Activated T-cell treated with anti-CD3 and anti-CD28 coated beads, Interleukin-2, amount 50 U/mL, for 24 hours (primary cell): Measurements from ENCODE around the gene ARL8A.
"Not testable (repeated sequence)": the region's sequence is repeated elsewhere in the genome, so short reads cannot be mapped to it uniquely, and the experiment has no call there.

Source experiments
- DNase-seq: peaks from one replicate; pipeline ENCODE4 v3.0.0-alpha.2; 2020
- H3K27ac Mint-ChIP-seq: 2 replicates; pipeline ENCODE4 v1.8.0; 2020; ENCODE audit warnings: mild to moderate bottlenecking, mixed read lengths
- H3K27me3 Mint-ChIP-seq: 2 replicates; pipeline ENCODE4 v1.8.0; 2020; ENCODE audit warnings: mixed read lengths
- H3K36me3 Mint-ChIP-seq: 2 replicates; pipeline ENCODE4 v1.8.0; 2020; ENCODE audit warnings: low read depth, mixed read lengths
- H3K4me1 Mint-ChIP-seq: 2 replicates; pipeline ENCODE4 v1.8.0; 2020; ENCODE audit warnings: low read depth, mixed read lengths
- H3K4me3 Mint-ChIP-seq: 2 replicates; pipeline ENCODE4 v1.8.0; 2020; ENCODE audit warnings: mild to moderate bottlenecking, moderate library complexity, mixed read lengths
- H3K9me3 Mint-ChIP-seq: 2 replicates; pipeline ENCODE4 v1.8.0; 2020; ENCODE audit warnings: mixed read lengths

ARL8A gene

GRCh38 chr1:202182040-202182877, 37.7 kb upstream of the ARL8A start:
- no peaks in the 10 kb centered on the region for H3K36me3 Mint-ChIP-seq
- H3K27ac Mint-ChIP-seq = no peak overlapping the region
- H3K4me3 Mint-ChIP-seq = no peak overlapping the region
- H3K9me3 Mint-ChIP-seq = no peaks in the 10 kb centered on the region
- H3K27me3 Mint-ChIP-seq = peaks cover 3% of the 10 kb centered on the region
- DNase-seq = no peak
- peaks cover 14% of the 10 kb centered on the region for H3K4me1 Mint-ChIP-seq

- peaks cover 14% of the 10 kb centered on the region for H3K4me1 Mint-ChIP-seq
- H3K9me3 Mint-ChIP-seq = no peaks in the 10 kb centered on the region
- no peak for DNase-seq
- H3K27ac Mint-ChIP-seq = no peak overlapping the region
- peaks cover 3% of the 10 kb centered on the region for H3K27me3 Mint-ChIP-seq
- H3K4me3 Mint-ChIP-seq = no peak overlapping the region
- no peaks in the 10 kb centered on the region for H3K36me3 Mint-ChIP-seq
Measured at GRCh38 chr1:202181586-202181985, 37.0 kb upstream of the ARL8A start.

- H3K9me3 Mint-ChIP-seq, H3K36me3 Mint-ChIP-seq, DNase-seq, H3K27ac Mint-ChIP-seq, H3K27me3 Mint-ChIP-seq, H3K4me3 Mint-ChIP-seq: not testable (repeated sequence)
- peaks cover 14% of the 10 kb centered on the region for H3K4me1 Mint-ChIP-seq
Measured at GRCh38 chr1:202180751-202181139, 36.2 kb upstream of the ARL8A start.

GRCh38 chr1:202179828-202180750, 35.6 kb upstream of the ARL8A start:
- Mint-ChIP-seq H3K27me3 (no peaks in the 10 kb centered on the region), H3K4me3 (no peak overlapping the region), H3K27ac (no peak overlapping the region), H3K9me3 (no peaks in the 10 kb centered on the region), H3K36me3 (no peaks in the 10 kb centered on the region), H3K4me1 (peaks cover 14% of the 10 kb centered on the region)
- no peak for DNase-seq

- DNase-seq = no peak
- Mint-ChIP-seq H3K9me3 (no peaks in the 10 kb centered on the region), H3K36me3 (no peaks in the 10 kb centered on the region), H3K27me3 (no peaks in the 10 kb centered on the region), H3K4me1 (no peaks in the 10 kb centered on the region), H3K27ac (no peak overlapping the region), H3K4me3 (no peak overlapping the region)
Measured at GRCh38 chr1:202176949-202177927, 32.7 kb upstream of the ARL8A start.

GRCh38 chr1:202173993-202174392, 29.5 kb upstream of the ARL8A start:
- no peaks in the 10 kb centered on the region for H3K36me3 Mint-ChIP-seq

GRCh38 chr1:202172015-202172355, 27.4 kb upstream of the ARL8A start:
- Mint-ChIP-seq H3K27ac (no peak overlapping the region), H3K4me3 (no peak overlapping the region), H3K27me3 (no peaks in the 10 kb centered on the region), H3K9me3 (no peaks in the 10 kb centered on the region), H3K36me3 (no peaks in the 10 kb centered on the region), H3K4me1 (peaks cover 6% of the 10 kb centered on the region)
- no peak for DNase-seq

More at GRCh38 chr1:202173993-202174392, 29.5 kb upstream of the ARL8A start:
- no peak for DNase-seq
- Mint-ChIP-seq H3K9me3 (no peaks in the 10 kb centered on the region), H3K4me3 (no peak overlapping the region), H3K27ac (no peak overlapping the region), H3K27me3 (no peaks in the 10 kb centered on the region), H3K4me1 (peaks cover 3% of the 10 kb centered on the region)

GRCh38 chr1:202171292-202172014, 26.9 kb upstream of the ARL8A start:
- no peaks in the 10 kb centered on the region for H3K27me3 Mint-ChIP-seq
- H3K27ac Mint-ChIP-seq = no peak overlapping the region
- DNase-seq = no peak
- no peaks in the 10 kb centered on the region for H3K36me3 Mint-ChIP-seq
- no peaks in the 10 kb centered on the region for H3K9me3 Mint-ChIP-seq
- peaks cover 11% of the 10 kb centered on the region for H3K4me1 Mint-ChIP-seq
- H3K4me3 Mint-ChIP-seq = no peak overlapping the region

GRCh38 chr1:202170726-202171125, 26.2 kb upstream of the ARL8A start:
- peaks cover 18% of the 10 kb centered on the region for H3K4me1 Mint-ChIP-seq
- DNase-seq = no peak
- no peak overlapping the region for H3K4me3 Mint-ChIP-seq
- no peak overlapping the region for H3K27ac Mint-ChIP-seq
- H3K9me3 Mint-ChIP-seq = no peaks in the 10 kb centered on the region
- no peaks in the 10 kb centered on the region for H3K36me3 Mint-ChIP-seq
- no peaks in the 10 kb centered on the region for H3K27me3 Mint-ChIP-seq

- no peak overlapping the region for H3K27ac Mint-ChIP-seq
- H3K4me1 Mint-ChIP-seq = peaks cover 37% of the 10 kb centered on the region
- no peak for DNase-seq
- no peaks in the 10 kb centered on the region for H3K27me3 Mint-ChIP-seq
- H3K36me3 Mint-ChIP-seq = no peaks in the 10 kb centered on the region
- no peak overlapping the region for H3K4me3 Mint-ChIP-seq
- H3K9me3 Mint-ChIP-seq = no peaks in the 10 kb centered on the region
Measured at GRCh38 chr1:202168861-202169260, 24.3 kb upstream of the ARL8A start.

- no peaks in the 10 kb centered on the region for H3K9me3 Mint-ChIP-seq
- H3K27me3 Mint-ChIP-seq = no peaks in the 10 kb centered on the region
- H3K36me3 Mint-ChIP-seq = no peaks in the 10 kb centered on the region
- DNase-seq = no peak
- H3K4me3 Mint-ChIP-seq = no peak overlapping the region
- H3K4me1 Mint-ChIP-seq = peaks cover 47% of the 10 kb centered on the region
- H3K27ac Mint-ChIP-seq = no peak overlapping the region
Measured at GRCh38 chr1:202167708-202168415, 23.3 kb upstream of the ARL8A start.

GRCh38 chr1:202167054-202167453, 22.5 kb upstream of the ARL8A start:
- H3K4me1 Mint-ChIP-seq = peaks cover 55% of the 10 kb centered on the region
- H3K27ac Mint-ChIP-seq = peak overlapping the region; percentile 67
- not testable (repeated sequence) for DNase-seq, H3K27me3 Mint-ChIP-seq, H3K4me3 Mint-ChIP-seq, H3K36me3 Mint-ChIP-seq, H3K9me3 Mint-ChIP-seq
